B cell (primary cell): ENCODE measurements around the gene NLRP9. TPM values are rescaled to one million over a fixed set of nuclear protein-coding genes. Genes with fewer than 3 reads are reported as not detected.

Experiments used
- ATAC-seq: fragments of 200-7000 bp; cut with Tn5 transposase; one replicate; pipeline ENCODE4 v1.10.0; 2021; ENCODE audit warnings: low read depth, mild to moderate bottlenecking, moderate number of reproducible peaks, moderate library complexity
- CTCF ChIA-PET: fragments of 350-600 bp; sonication (Branson Sonifier 250); formaldehyde crosslinking; loops from one replicate; lab custom pipeline; 2021; ENCODE audit warnings: antibody characterized with exemption, inconsistent platforms; lab: Charles Lee
- POLR2A ChIA-PET: fragments of 350-600 bp; sonication (Branson Sonifier 250); formaldehyde crosslinking; loops from one replicate; lab custom pipeline; 2021; ENCODE audit warnings: antibody characterized with exemption; lab: Charles Lee
- DNase-seq: peaks from one replicate; pipeline ENCODE4 v3.0.0; 2013
- H2AFZ ChIP-seq: 2 replicates; pipeline ENCODE4 v1.6.1; 2012; ENCODE audit warnings: mild to moderate bottlenecking, low read depth, low read length; ENCODE audit not compliant: insufficient read depth, poor library complexity, severe bottlenecking
- H3K27ac ChIP-seq, 2 donors: 1 replicate in 1 of 2; 2 replicates in 1 of 2; pipeline ENCODE4 v1.5.1; 2012 to 2013; ENCODE audit warnings: low read length in 2 of 2, mild to moderate bottlenecking in 2 of 2, moderate library complexity in 1 of 2
- H3K27me3 ChIP-seq, 4 experiments: fragments of 200-600 bp in 1 of 4; sonication (generic) in 1 of 4; replicated peaks in 1 of 4; 1 replicate in 2 of 4; 2 replicates in 2 of 4; pipeline versions ENCODE4 v1.6.1 to v1.7.0; 2013 to 2016; ENCODE audit warnings: low read length in 3 of 4, mild to moderate bottlenecking in 2 of 4, mixed read lengths in 1 of 4, moderate library complexity in 1 of 4; ENCODE audit not compliant: insufficient read depth in 4 of 4, control insufficient read depth in 3 of 4; ENCODE audit errors: control extremely low read depth in 1 of 4
- H3K36me3 ChIP-seq, 2 experiments: replicated peaks in 1 of 2; 1 replicate in 1 of 2; 2 replicates in 1 of 2; pipeline versions ENCODE4 v1.6.1 to v1.7.1; 2013; ENCODE audit warnings: low read length in 1 of 2; ENCODE audit not compliant: insufficient read depth in 2 of 2, control insufficient read depth in 1 of 2; ENCODE audit errors: control extremely low read depth in 1 of 2, extremely low read depth in 1 of 2
- H3K4me1 ChIP-seq, 2 donors: fragments of 200-600 bp in 1 of 2; sonication (generic) in 1 of 2; 1 replicate in 1 of 2; 2 replicates in 1 of 2; pipeline versions ENCODE4 v1.5.1 to v1.6.1; 2013 to 2017; ENCODE audit warnings: low read length in 2 of 2; ENCODE audit not compliant: control insufficient read depth in 2 of 2, insufficient read depth in 2 of 2
- H3K4me2 ChIP-seq: replicated peaks from 2 replicates; pipeline ENCODE3; 2012; ENCODE audit warnings: mild to moderate bottlenecking, low read depth, low read length; ENCODE audit not compliant: poor library complexity, severe bottlenecking
- H3K4me3 ChIP-seq, 5 experiments: fragments of 200-600 bp in 1 of 5; sonication (generic) in 1 of 5; 1 replicate in 3 of 5; 2 replicates in 2 of 5; pipeline versions ENCODE4 v1.5.1 to v1.7.0; 2011 to 2016; ENCODE audit warnings: low read length in 4 of 5, mild to moderate bottlenecking in 4 of 5, low read depth in 2 of 5, control low read depth in 1 of 5, moderate library complexity in 1 of 5; ENCODE audit not compliant: insufficient read depth in 1 of 5; ENCODE audit errors: control extremely low read depth in 1 of 5, extremely low read depth in 1 of 5
- H3K79me2 ChIP-seq: fragments of 200-600 bp; sonication (generic); one replicate; pipeline ENCODE4 v1.6.0; 2016; ENCODE audit warnings: low read length; ENCODE audit not compliant: control insufficient read depth, insufficient read depth
- H3K9ac ChIP-seq: fragments of 200-600 bp; sonication (generic); 2 replicates; pipeline ENCODE4 v1.6.1; 2017; ENCODE audit warnings: mild to moderate bottlenecking, low read length, moderate library complexity
- H3K9me3 ChIP-seq, 3 donors: one replicate each; pipeline versions ENCODE4 v1.6.1 to v1.7.1; 2013; ENCODE audit warnings: low read length in 2 of 3; ENCODE audit not compliant: control insufficient read depth in 2 of 3, insufficient read depth in 1 of 3; ENCODE audit errors: control extremely low read depth in 1 of 3
- H4K20me1 ChIP-seq: 2 replicates; pipeline ENCODE4 v1.6.0; 2012; ENCODE audit warnings: mild to moderate bottlenecking, low read length; ENCODE audit not compliant: insufficient read depth, control insufficient read depth, poor library complexity, severe bottlenecking
- H3K27ac Mint-ChIP-seq: one replicate; pipeline ENCODE4 v1.8.0; 2021; ENCODE audit warnings: mixed read lengths
- H3K27me3 Mint-ChIP-seq: one replicate; pipeline ENCODE4 v1.8.0; 2021; ENCODE audit warnings: mixed read lengths
- H3K4me1 Mint-ChIP-seq: one replicate; pipeline ENCODE4 v1.8.0; 2021; ENCODE audit warnings: mixed read lengths
- H3K4me3 Mint-ChIP-seq: one replicate; pipeline ENCODE4 v1.8.0; 2021; ENCODE audit warnings: mixed read lengths
- H3K9me3 Mint-ChIP-seq: one replicate; pipeline ENCODE4 v1.8.0; 2022; ENCODE audit warnings: mixed read lengths; ENCODE audit not compliant: insufficient read depth
- CTCF ChIP-seq: fragments of 200-600 bp; IDR thresholded peaks from one replicate; pipeline ENCODE4 v1.8.0; 2022; ENCODE audit warnings: antibody characterized with exemption, mild to moderate bottlenecking
- EZH2 ChIP-seq: IDR thresholded peaks from 2 replicates; pipeline ENCODE4 v1.6.1; 2012; ENCODE audit warnings: borderline replicate concordance, low read depth, mild to moderate bottlenecking, moderate library complexity, low read length; ENCODE audit not compliant: insufficient read depth, poor library complexity, severe bottlenecking
- WGBS: methylation state at CpG from one replicate; pipeline ENCODE4 v1.1.5; 2013; ENCODE audit warnings: missing lambda C conversion rate; ENCODE audit not compliant: insufficient coverage; 5-methylcytosine and 5-hydroxymethylcytosine counted together
- intact Hi-C: fragments of 100-400 bp; cut with micrococcal nuclease; formaldehyde crosslinking; loops from one replicate; pipeline ENCODE4 v1.10.0; 2022
- polyA plus RNA-seq: library from polyadenylated mRNA; depleted of rRNA; stranded (reverse); fragments of >200 nt; gene quantifications from 2 replicates; pipeline ENCODE4 v1.2.3, GENCODE V29; 2012
- total RNA-seq, 2 donors: library from RNA; stranded (reverse); fragments of 120-200 nt in 1 of 2; gene quantifications; 1 replicate in 1 of 2; 2 replicates in 1 of 2; pipeline versions ENCODE4 v1.2.3 to v1.2.4, GENCODE V29; 2013 to 2022

Gene NLRP9
- total and polyA plus RNA-seq, 2 donors (not counting 1 experiment from before 2014, with no cell fraction given), result not detected

DNA sequence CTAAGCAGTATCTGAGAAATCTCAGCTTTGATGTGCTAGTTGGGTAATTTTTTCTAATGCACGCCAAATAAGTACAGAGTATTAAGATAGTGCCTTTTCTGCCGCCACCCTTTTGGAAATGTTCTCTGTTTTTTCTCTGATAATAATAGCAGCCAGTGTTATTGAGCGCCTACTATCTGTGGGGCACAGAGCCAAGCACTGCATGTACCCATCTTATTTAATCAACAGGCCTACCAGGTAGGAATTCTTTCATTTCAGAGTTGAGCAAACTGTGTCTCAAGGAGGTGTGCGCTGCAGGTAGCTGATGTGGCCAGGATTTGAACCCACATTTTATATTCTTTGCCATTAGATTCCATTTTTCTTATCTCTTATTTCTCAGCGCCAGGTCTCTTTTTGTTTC, 61.8 kb downstream of the NLRP9 start:
- Mint-ChIP-seq H3K4me1 (peaks cover 68% of the 10 kb centered on the region), H3K9me3 (no peaks in the 10 kb centered on the region), H3K4me3 (peak overlapping the region; percentile 95), H3K27me3 (no peaks in the 10 kb centered on the region), H3K27ac (peak overlapping the region; percentile 70)
- Histone ChIP-seq H4K20me1 (peaks cover 73% of the 10 kb centered on the region), H3K9me3 (peaks cover 0 to 2% (median 0%) of the 10 kb centered on the region in 3 donors), H3K27ac (peak overlapping the region; percentile 87 to 93), H3K9ac (peak overlapping the region; percentile 80), H3K36me3 (peaks cover 0 to 59% of the 10 kb centered on the region in 2 experiments), H3K79me2 (peaks cover 69% of the 10 kb centered on the region), H3K4me2 (peak overlapping the region; percentile 82), H2AFZ (no peak overlapping the region), H3K4me1 (peaks cover 50 to 65% of the 10 kb centered on the region in 2 donors), H3K27me3 (no peaks in the 10 kb centered on the region), H3K4me3 (peak overlapping the region in 3 of 5 experiments; percentile 64 to 93 (median 77))
- no peak for DNase-seq
- intact Hi-C loops, result loop anchor here (5.0 kb wide), 3 partner anchors 34 to 1474 kb away; partner anchors contain the start of genes PPP1R12C, RPS9, ZNF580 and ZNF581
- 84% methylated on average over 4 of the region's 5 CpGs for WGBS
- TF ChIP-seq EZH2, result no peak
- no peak for TF ChIP-seq CTCF
- ATAC-seq, result no peak
- ChIA-PET POLR2A (interaction anchor here (0.8 to 1.4 kb wide), 4 partner anchors 21 to 396 kb away, joined by 3 to 4 read pairs (median 3); partner anchors contain the start of genes HSPBP1, KMT5C and U2AF2), CTCF (interaction anchor here (1.1 to 1.8 kb wide), 5 partner anchors 20 to 132 kb away, joined by 3 to 5 read pairs (median 4); no protein-coding TSS in a partner anchor)
